NB4 (cell line): ENCODE data around the gene MAP4K2.

ENCODE experiments used
- POLR2A ChIP-seq: IDR thresholded peaks from 2 replicates; pipeline ENCODE4 v1.6.1; 2011; ENCODE audit warnings: mild to moderate bottlenecking; ENCODE audit not compliant: insufficient read length; ENCODE audit errors: extremely low read depth
- TF ChIP-seq, protein P1 (sequence below): IDR thresholded peaks from one replicate; pipeline ENCODE4 v1.5.1; 2012; ENCODE audit warnings: low read depth, low read length

DNA sequence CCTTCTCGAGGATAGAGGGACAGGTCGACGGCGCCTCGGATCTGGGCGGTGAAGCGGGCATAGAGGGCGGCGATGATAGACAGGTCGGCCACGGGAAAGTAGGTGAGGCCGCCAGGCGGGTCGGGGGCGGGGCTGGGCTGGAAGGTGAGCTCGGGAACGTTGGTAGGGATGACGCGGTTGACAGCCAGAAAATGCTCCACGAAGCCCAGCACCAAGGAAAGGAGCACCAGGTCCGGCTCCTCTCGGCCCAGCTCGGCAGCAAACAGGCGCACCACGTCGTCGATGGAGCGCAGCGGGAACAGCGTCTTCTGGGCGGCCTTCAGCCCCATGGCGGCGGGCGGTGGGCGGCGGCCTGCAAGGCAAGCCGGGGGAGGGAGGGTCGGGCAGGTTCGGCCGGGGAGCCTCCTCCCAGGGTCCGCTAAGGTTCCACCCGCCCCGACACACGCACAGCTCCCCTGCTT lies 6.8 kb upstream of the MAP4K2 start:
- no peak for TF ChIP-seq POLR2A
- TF ChIP-seq, protein P1, sequence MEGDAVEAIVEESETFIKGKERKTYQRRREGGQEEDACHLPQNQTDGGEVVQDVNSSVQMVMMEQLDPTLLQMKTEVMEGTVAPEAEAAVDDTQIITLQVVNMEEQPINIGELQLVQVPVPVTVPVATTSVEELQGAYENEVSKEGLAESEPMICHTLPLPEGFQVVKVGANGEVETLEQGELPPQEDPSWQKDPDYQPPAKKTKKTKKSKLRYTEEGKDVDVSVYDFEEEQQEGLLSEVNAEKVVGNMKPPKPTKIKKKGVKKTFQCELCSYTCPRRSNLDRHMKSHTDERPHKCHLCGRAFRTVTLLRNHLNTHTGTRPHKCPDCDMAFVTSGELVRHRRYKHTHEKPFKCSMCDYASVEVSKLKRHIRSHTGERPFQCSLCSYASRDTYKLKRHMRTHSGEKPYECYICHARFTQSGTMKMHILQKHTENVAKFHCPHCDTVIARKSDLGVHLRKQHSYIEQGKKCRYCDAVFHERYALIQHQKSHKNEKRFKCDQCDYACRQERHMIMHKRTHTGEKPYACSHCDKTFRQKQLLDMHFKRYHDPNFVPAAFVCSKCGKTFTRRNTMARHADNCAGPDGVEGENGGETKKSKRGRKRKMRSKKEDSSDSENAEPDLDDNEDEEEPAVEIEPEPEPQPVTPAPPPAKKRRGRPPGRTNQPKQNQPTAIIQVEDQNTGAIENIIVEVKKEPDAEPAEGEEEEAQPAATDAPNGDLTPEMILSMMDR, result no peak
